C4-2B (cell line): Measurements from ENCODE around the gene PRCD.

Experiments used
- H3K27ac ChIP-seq: fragments of 450-650 bp; 2 replicates; pipeline ENCODE4 v1.5.1; 2017
- CTCF ChIP-seq: fragments of 450-650 bp; conservative IDR thresholded peaks from 2 replicates; pipeline ENCODE4 v1.5.1; 2017; ENCODE audit warnings: mild to moderate bottlenecking
- ZFX ChIP-seq: fragments of 450-650 bp; IDR thresholded peaks from 2 replicates; pipeline ENCODE4 v1.6.1; 2017

Gene PRCD

GRCh38 chr17:76534831-76535732 is 4.8 kb upstream of the PRCD start:
- no peak for TF ChIP-seq ZFX
- no peak for TF ChIP-seq CTCF
- no peak overlapping the region for H3K27ac ChIP-seq

- TF ChIP-seq ZFX: no peak
- no peak for TF ChIP-seq CTCF
- H3K27ac ChIP-seq: no peak overlapping the region
Observed at GRCh38 chr17:76535788-76536510, 3.9 kb upstream of the PRCD start.

- TF ChIP-seq CTCF (no peak), ZFX (no peak)
- H3K27ac ChIP-seq: no peak overlapping the region
Observed at GRCh38 chr17:76536511-76537287, 3.1 kb upstream of the PRCD start.

- no peak for TF ChIP-seq CTCF
- TF ChIP-seq ZFX: no peak
- H3K27ac ChIP-seq: no peak overlapping the region
Observed at GRCh38 chr17:76537288-76537577, 2.6 kb upstream of the PRCD start.

GRCh38 chr17:76537578-76538280 is 2.1 kb upstream of the PRCD start, which contains the start of gene CYGB:
CYGB (minus strand) TSS chr17:76537709; CDS start chr17:76537542, 167 bp downstream.
- TF ChIP-seq CTCF (no peak), ZFX (no peak)
- no peak within 1 kb of the TSS for H3K27ac ChIP-seq

GRCh38 chr17:76538281-76538931 is 1.4 kb upstream of the PRCD start:
- H3K27ac ChIP-seq: no peak overlapping the region
- TF ChIP-seq ZFX (no peak), CTCF (no peak)
